ENCODE data around the gene GDF2.

- TF ChIP-seq, protein P1, sequence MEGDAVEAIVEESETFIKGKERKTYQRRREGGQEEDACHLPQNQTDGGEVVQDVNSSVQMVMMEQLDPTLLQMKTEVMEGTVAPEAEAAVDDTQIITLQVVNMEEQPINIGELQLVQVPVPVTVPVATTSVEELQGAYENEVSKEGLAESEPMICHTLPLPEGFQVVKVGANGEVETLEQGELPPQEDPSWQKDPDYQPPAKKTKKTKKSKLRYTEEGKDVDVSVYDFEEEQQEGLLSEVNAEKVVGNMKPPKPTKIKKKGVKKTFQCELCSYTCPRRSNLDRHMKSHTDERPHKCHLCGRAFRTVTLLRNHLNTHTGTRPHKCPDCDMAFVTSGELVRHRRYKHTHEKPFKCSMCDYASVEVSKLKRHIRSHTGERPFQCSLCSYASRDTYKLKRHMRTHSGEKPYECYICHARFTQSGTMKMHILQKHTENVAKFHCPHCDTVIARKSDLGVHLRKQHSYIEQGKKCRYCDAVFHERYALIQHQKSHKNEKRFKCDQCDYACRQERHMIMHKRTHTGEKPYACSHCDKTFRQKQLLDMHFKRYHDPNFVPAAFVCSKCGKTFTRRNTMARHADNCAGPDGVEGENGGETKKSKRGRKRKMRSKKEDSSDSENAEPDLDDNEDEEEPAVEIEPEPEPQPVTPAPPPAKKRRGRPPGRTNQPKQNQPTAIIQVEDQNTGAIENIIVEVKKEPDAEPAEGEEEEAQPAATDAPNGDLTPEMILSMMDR (IDR thresholded peaks at IDR 0.05) = no peak
- TF ChIP-seq POLR2AphosphoS5 (IDR thresholded peaks at IDR 0.05; ENCODE audit: insufficient read depth in 1 of 2, low read depth in 1 of 2) = no peak
- no peak for TF ChIP-seq POLR2A (IDR thresholded peaks at IDR 0.05)
Observed at GRCh38 chr10:47291682-47292081, 30.6 kb upstream of the GDF2 start.

Data from vagina (tissue), 2 donors.